ENCODE results near the gene ARHGAP6.

ARHGAP6 gene, protein sequence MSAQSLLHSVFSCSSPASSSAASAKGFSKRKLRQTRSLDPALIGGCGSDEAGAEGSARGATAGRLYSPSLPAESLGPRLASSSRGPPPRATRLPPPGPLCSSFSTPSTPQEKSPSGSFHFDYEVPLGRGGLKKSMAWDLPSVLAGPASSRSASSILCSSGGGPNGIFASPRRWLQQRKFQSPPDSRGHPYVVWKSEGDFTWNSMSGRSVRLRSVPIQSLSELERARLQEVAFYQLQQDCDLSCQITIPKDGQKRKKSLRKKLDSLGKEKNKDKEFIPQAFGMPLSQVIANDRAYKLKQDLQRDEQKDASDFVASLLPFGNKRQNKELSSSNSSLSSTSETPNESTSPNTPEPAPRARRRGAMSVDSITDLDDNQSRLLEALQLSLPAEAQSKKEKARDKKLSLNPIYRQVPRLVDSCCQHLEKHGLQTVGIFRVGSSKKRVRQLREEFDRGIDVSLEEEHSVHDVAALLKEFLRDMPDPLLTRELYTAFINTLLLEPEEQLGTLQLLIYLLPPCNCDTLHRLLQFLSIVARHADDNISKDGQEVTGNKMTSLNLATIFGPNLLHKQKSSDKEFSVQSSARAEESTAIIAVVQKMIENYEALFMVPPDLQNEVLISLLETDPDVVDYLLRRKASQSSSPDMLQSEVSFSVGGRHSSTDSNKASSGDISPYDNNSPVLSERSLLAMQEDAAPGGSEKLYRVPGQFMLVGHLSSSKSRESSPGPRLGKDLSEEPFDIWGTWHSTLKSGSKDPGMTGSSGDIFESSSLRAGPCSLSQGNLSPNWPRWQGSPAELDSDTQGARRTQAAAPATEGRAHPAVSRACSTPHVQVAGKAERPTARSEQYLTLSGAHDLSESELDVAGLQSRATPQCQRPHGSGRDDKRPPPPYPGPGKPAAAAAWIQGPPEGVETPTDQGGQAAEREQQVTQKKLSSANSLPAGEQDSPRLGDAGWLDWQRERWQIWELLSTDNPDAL (N-terminal part only)

DNA sequence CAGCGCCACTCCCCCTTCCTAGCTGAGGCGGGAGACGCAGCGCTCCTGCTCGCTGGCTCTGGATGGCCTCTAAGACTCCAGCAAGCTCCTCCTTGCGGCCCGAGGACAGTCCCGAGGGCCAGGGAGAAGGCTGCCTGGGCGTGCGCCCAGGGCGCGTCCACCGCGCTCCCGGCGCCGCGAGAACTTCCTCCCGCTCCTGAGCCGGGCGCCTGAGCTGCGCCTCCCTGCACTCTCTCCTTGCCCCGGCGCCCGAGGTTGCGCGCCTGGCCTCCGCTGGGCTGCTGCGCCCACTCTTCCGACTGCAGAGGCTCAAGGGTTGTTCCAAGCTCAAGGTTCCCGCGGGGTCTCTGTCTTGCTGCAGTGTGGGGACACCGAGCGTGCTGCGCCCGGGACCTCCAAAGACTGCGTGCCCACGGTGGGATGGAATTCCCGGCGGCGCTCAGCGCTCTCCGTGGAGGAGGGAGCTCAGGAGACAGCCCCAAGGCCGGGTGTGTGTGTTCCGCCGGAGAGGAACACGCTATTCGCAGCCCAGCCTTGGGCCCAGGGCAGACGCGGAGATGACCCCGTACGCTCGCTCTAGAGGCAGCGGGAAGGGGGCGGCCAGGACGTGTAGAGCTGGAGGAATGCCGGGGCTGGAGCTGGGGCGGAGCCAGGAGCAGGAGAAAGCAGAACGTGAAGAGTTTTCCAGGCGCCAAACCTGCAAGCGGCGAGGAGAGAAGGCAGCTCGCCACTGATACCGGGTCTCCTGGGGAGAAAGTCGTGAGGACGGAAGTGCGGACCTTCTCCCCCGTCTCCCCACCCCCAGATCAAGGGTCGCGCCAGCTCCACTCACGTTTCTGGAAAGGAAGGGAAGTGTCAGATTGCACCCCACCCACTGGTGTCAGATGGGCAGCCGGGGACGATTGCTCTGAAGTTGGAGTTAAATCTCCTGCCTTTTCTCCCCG, at the start of gene ARHGAP6:
Gene ARHGAP6 (minus strand): TSS at position 753 of the 944 bp plus-strand sequence. CDS start 1,092 bp downstream, outside the sequence.
- DNase-seq: no peak

DNA sequence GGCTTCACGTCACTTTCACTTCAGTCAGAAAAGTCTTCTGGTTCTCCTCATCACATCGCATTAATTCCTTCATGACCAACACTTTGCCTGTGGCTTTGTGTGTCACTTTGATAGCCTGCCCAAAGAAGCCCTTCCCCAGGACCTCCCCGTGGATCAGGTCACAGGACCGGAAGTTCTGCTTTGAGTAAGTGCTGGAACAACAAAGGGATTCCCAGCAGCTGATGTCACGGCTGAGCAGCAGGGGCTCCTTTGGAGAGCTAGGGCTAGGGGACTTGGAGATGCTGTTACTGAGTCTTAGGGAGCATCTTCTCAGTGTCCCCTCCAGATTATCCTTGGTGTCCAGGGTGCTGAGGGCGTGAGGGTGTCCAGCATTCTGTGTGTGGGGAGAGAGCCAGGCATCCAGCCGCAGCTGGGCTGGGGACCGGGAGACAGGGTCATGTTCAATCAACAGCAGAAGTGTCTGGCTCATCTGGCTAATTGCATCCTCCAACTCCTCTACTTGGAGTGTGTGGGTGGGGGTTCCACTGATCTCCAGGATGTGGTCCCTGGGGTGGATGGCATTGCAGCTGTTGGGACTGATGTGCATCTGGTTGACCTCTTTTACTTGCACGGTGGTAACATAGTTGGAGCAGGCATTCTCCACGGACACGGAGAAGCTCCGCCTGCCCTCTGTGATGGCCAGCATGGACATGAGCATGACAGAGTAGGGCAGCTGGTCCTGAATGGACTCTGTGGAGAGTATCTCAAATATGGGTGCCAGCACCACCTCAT, 39.2 kb upstream of the ARHGAP6 start:
- no peak for DNase-seq

DNA sequence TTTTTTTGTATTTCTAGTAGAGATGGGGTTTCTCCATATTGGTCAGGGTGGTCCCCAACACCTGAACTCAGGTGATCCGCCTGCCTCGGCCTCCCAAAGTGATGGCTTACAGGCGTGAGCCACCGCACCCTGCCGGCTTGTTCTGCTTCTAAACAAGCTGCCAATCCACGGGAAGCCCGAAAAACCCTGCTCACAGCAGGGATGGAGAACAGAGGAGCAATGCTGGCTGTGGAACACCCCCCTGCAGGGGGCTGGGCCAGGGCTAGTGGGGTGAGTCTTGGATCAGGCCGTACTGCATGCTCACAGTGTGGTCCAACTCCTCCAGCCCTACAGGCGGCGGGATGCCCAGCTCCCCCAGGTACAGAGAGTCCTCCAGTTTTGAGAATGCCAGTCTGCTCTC, 38.1 kb upstream of the ARHGAP6 start:
- DNase-seq: no peak

DNA sequence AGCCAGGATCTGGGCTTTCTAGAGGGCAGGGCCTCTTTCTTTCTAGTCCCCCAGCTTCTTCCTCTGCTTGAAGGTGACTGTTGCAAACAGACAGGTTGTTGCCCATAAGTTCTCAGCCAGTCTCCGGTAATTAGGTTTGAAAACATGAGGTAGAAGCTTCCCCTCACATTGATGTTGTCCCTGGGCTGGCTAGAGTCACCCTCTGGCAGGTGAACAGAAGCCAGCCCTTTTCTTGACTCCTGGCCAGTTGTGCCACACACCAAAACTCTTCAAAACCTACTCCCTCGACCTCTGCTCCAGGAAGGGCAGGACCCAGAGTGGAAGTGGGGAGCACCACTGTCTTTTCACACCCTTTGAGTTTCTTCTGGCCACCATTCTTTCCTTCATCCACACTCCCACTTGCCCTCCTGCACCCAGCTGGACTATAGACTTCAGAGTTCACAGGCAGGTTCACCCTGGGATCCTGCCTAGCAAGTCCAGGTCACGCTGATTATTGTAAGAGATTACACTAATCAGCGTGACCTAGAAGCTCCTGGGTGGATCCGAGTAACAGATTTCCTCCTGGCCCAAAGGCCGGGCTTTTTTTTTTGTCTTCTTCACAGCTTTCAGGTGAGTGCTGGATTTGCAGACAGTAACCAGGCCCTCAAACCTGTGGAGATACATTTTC, 37.4 kb upstream of the ARHGAP6 start:
- DNase-seq: no peak

DNA sequence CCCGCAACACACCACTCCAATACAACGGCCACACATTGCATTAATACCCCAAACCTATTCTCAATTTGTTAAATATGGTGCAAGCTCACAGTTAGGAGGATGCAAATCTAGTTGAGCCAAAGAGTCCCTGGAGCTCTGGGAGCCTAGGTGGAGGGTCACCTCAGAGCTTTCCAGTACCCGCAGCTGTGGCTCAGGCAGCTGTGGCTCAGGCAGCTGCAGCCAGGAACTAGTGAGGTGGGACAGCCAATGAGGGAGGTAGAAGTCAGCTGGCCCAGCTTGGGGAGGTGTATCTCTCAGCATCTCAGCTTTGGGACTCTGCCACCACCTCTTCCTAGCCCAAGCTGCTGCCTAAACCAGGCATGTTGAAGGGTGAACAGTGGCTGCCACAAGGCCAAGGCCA, 36.7 kb upstream of the ARHGAP6 start:
- DNase-seq: no peak

DNA sequence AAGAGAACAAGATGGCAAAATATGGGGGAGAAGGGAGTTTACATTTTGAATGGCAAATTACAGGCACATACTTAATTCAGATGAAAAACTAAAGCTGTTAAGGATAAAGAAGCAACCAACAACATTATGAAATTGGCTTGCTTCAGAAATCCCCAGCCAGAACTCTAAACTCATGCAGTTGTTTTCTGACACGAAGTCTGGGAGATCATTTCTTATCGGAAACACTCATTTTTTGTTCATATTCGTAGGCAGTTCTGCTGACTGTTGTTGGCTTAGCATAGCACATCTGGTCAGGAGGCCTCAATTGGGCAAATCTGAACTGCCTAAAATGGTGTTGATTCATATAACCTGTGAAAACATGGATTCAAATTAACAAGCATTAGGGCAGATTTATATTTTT, 33.0 kb upstream of the ARHGAP6 start:
- DNase-seq: no peak

DNA sequence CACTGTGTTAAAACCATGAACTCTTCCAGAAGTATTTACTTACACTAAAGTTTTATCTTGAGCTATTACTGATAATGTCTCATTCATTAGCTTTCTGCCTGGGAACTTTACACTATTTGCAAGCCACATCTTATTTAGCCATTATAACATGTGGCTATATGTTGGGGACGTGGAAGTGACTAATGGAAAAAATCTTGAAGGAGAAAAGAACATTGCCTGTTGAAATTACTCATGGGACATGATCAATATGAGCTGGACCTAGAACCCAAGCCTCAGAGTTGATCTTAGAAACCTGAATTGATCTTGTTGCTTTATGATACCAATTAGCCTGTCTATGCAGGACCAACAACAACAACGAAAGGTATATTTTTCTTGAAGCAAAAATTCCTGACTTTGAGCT, 22.5 kb upstream of the ARHGAP6 start:
- no peak for DNase-seq

DNA sequence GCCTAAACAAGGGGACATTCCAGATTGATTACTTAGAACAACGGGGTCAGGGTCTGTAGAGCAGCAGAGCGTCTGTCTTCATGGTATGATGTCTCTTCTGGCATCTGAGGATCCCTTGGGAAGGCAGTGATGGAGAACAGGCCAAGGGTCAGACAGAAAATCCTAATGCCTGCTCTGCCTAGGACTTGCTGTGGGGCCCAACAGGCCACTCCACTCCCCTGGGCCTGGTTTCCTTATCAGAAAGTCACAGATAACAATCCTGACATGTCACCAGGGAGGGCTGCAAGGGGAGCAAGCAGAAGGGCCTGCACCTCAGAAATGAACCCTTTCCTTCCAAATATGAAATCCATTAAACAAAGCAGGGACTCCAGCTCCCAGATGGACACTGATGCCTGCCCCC, 21.4 kb upstream of the ARHGAP6 start:
- no peak for DNase-seq

DNA sequence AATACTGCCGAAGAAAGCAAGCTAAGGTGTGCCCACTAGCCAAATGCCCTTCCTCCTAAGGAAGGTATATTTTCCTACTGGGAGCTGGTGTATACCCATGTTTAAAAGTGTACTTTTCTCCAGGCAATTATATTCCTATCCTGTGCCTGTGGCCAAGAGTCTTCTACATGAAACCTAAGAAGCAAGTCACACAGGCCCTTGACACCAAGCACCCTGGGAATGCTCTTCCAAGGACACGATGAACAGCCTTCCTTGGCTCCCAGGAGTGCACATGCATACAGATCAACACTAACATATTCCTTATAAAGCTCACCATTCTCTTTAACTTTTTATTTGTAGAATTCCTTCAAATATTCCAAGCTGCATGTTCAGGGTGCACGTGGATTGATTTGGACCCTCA, 17.3 kb upstream of the ARHGAP6 start:
- no peak for DNase-seq

DNA sequence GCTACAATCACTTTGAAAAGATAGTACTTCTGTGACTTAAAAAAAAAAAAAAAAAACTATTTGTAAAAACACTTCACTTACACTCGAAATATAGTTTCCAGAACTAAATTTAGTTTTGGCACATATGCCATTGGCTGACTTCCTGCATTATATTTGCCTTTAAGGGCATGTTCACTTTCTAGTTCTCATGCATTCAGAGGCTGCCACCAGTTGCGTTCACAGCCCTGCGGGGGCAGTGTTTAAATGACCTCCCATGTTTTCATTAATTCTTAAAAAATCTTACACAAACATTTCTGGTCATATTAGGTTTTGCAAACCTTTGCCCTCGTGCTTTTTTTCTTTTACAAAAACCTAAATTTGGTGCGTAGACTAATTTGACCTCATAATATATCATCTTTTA, 12.4 kb upstream of the ARHGAP6 start:
- DNase-seq: no peak

DNA sequence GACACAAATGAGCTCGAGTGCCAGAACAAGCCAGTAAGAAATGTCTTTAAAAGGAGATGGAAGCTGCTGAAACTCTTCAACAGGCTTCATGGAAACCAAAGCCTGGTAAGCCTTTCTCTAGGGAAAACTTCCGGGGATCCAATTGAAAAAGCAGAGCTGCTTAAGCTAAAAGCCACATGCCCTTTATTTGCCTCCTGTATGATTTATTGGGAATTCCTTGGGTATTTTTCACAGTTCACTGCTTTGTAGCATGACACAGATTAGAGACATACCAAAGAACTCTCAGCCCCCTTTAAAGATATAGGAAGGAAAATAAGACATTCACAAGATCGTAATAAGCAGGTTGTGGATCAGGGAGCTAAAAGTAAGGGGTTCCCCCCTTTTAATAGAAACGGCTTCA, 6.5 kb upstream of the ARHGAP6 start:
- DNase-seq: no peak

DNA sequence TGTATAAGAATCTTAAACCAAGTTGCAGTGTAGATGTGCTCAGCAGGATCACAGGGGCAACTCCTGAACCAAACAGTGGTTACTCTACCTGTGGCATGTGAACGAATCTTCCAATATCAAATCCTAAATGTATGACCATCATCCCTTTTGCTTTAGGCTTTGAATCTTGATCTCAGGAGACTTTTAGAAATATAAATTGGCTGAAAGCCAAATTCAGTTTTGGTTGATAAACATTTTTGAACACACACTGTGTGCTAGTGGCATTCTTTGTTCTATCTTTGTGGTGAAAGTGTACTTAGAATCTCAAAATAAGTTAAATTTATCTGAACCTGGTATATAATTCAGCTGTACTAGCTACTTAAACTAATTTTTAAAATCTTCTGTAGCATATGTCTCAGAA, 4.6 kb upstream of the ARHGAP6 start:
- DNase-seq: no peak

DNA sequence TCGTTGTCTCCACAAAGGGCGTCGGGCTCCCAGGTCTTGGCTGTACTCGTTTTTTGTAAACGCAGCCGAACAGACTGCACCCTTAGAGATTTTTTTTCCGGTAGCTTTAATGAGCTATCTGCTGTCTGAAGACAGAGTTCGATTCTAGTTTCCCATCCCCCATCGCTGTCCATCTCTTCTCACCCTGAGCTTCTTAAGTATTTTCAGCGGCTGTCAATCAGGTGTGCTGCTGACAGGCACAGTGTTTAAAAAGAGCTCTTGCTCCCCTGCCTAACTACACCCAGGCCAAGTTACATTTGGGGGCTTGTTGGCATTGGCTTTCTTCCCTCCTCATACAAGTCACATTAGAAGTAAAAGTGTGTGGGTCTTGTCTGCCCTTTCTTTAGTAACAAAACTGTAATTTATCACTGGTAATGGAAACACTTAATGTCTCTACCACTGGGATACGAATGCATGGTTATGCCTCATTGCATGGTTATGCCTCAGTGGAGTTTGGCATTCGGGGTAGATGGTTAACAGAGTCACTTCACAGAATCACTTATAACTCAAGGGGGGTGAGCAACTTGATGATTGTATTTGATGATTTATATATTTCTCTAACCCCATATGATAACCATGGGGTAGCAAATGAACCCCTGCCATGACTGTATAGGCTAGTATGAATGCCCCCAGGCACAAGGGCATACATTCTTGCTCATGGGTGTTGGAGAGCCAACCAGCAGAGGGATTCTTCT, 1.4 kb upstream of the ARHGAP6 start:
- no peak for DNase-seq

DNA sequence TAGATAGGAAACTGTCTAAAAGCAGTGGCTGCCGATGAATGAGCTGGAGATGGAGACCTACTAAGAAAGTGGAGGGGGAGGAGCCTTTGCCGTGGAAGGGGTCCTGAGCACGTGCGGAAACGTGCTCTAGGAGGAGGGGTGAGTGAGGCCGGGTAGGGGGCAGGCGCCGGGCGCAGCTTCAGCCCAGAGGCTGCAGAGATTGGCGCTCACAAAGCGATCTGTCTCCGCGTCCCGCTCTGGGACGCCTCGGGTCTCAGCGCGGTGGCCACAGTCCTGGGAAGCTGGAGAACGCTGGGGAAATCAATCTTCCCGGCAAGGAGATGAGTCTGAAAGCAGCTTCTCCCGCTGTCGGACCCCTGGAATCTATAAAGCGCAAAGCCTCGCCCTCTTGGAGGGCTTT, 444 bp upstream of the ARHGAP6 start:
- no peak for DNase-seq

DNA sequence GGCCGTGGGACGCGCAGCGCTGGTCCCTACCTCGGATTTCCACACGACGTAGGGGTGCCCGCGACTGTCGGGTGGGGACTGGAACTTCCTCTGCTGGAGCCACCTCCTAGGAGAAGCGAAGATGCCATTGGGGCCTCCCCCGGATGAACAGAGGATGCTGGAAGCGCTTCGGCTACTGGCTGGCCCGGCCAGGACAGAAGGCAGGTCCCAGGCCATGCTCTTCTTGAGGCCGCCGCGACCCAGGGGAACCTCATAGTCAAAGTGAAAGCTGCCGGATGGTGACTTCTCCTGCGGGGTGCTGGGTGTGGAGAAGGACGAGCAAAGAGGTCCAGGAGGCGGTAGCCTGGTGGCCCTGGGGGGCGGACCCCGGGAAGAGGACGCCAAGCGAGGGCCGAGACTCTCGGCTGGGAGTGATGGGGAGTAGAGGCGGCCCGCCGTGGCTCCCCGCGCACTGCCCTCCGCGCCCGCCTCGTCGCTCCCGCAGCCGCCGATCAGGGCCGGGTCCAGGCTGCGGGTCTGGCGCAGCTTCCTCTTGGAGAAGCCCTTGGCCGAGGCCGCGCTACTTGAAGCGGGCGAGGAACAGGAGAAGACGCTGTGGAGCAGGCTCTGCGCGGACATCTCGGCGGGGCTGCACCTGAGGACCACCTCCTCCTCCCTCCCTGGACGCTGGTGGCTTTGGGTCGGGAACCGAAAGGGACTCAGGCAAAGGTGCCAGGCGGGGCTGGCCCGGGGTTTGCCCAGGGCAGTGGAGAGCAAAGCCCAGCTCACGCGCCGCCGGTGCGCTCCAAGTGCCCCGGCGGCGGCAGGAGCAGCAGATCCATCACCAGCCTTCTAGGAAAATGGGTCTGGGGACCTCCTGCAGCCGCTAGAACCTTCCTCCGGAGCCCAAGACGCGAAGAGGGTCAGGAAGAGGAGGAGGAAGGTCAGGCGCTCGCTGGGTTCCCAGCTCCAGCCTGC, 1.2 kb downstream of the ARHGAP6 start:
- DNase-seq: no peak

DNA sequence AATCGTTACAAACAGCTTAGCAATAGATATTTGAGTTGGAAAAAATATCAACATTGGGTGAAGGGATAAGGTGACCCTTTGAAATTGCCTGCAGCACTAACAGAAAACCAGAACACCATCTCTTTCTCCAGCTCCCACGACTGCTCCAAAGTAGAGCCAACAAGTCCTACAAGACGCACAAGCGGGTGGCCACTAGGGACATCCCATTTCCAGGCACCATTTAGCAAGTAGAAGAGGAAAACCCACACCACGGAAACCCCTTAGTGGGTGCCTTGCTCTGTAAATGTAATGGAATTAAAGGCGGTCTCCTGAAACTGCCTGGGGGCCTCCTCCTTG, 1.9 kb downstream of the ARHGAP6 start:
- no peak for DNase-seq

DNA sequence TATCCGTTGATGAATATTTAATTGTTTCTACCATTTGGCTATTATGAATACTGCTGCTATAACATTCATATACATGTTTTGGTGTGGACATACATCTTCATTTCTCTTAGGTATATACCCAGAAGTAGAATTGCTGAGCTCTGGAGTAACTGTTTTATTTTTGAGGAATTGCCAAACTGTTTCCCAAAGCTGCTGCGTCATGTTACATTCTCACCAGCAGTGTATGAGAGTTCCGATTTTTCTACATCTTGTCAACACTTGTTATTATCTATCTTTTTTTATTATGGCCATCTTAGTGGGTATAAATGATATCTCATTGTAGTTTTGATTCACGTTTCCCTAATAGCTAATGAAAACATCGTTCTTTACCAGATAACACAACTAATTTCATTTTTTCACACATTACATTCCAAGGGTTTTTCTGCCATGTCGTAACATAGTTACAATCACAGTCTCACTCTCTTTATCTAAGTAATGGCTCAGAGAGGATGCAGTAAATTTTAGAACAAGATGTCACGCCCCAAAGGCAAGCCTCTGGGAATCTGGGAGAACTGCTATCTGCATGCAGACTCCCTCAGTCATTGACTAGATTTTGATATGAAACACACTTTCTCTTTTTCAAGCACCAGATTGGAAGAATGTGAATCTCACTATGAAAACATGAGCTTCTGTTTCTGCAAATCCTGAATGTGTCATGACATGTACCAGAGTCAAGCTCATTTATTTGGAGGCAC, 10.3 kb downstream of the ARHGAP6 start:
- DNase-seq: no peak

DNA sequence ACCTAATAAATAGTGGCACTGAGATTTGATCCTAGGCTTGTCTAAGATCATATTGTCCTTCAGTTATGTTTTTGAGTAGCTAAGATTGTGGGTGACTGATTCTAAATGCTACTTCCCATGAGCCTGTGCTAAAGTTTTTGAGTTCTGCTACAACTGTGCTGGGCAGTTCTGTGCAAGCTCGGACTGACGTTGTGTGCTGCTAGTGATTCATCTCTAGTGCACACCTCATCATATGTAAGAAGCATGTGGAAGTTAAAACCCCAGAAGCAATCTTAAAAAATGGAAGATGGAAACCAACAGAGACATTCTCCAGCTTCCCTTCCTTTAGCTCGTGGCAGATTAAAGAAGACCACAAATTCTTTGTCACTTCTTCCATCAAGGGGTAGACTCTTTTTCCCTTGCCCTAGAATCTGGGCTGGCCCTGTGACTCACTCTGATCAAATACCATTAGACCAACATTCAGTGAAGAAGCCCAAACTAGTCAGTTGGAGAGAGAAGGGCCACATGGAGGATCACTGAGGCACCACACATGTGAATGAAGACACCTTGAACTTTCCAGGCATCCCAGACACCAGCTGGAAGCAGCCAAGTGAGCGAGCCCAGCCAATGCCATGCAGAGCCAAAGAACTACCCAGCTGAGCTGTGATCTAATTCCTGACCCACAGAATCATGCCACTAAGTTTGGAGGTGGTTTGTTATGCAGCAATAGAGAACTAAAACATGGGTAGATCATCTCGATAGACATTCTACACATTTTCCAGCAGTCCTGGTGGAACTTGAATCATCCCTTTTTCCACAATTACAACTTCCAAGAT, 16.8 kb downstream of the ARHGAP6 start:
- DNase-seq: no peak

Measured in hematopoietic multipotent progenitor cell treated with erythropoietin and hydrocortisone succinate and interleukin-3 and kit ligand, for 6 days (in vitro differentiated cells).